ENCODE data around the gene KIF1C. TPM values are rescaled to one million over a fixed set of nuclear protein-coding genes. Genes with fewer than 3 reads are reported as not detected.

Gene KIF1C
- total and polyA plus RNA-seq, 9 of the 15 experiments (the other 6 are each of a cell fraction or from before 2014, with no cell fraction given) = 0.38 to 68.4 (median 25.1) TPM

DNA sequence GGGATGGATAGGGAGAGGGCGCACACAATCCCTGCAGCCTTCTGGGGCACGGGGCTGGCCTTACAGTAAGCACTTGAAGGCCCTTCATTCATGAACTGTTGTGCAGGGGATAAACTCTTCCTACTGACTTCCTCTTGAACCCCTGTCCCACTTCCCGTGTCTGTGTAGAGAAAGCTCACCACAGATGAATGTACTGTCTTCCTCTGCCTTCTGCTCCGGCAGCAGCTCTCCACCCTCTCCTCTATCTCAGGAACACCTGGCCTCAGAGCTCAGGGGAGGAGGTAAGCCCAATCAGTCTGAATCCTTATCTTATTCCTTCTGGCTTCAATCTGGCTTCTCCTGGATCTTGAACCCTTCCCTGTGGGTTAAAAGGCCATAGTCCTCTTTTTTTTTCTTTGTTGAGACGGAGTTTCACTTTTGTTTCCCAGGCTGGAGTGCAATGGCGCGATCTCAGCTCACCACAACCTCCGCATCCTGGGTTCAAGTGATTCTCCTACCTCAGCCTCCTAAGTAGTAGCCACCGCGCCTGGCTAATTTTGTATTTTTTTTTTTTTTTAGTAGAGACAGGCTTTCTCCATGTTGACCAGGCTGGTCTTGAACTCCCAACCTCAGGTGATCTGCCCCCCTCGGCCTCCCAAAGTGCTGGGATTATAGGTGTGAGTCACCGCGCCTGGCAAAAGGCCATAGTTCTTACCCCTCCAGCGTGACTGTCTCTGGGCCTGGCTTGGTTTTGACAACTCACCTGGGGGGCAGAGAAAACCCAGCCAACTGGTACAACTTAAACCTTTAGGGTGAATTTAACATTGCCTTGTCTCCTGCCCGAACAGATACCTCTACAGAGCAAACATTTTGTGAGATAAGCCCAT, 44.6 kb downstream of the KIF1C start:
- no TSS peak for BruUV-seq (replicated peaks)
- H3K9me3 ChIP-seq (replicated peaks; ENCODE audit: control insufficient read depth, insufficient read depth, low read depth, low read length) = no peaks in the 10 kb centered on the region
- WGBS (ENCODE audit: insufficient coverage, low coverage, missing lambda C conversion rate) = 12% methylated on average over 10 of the region's 15 CpGs
- no peak overlapping the region; a peak in 1 of 4 replicates for H3K9ac ChIP-seq (ENCODE audit: insufficient read depth in 1 of 2, low read depth in 2 of 2, low read length in 2 of 2)
- in situ Hi-C loops (cut with MboI) (no loop called here), intact Hi-C loops (cut with micrococcal nuclease) (no loop called here)
- no peaks in the 10 kb centered on the region for H3K9me1 ChIP-seq (ENCODE audit: control insufficient read depth, insufficient read depth, low read length)
- DNase-seq (ENCODE audit: extremely low read depth in 1 of 4, low spot score in 3 of 4) (peak; percentile 45 to 56 (median 50)), ATAC-seq (peak; percentile 59), FAIRE-seq (no peak)
- peaks cover 0 to 4% of the 10 kb centered on the region in 2 experiments; a peak in 2 of 5 replicates for H3K4me1 ChIP-seq (replicated peaks in 1 of 2; ENCODE audit: control insufficient read depth in 2 of 2, insufficient read depth in 2 of 2, low read length in 2 of 2)
- H4K20me1 ChIP-seq (replicated peaks; ENCODE audit: control insufficient read depth, insufficient read depth, low read length) = no peaks in the 10 kb centered on the region
- ChIA-PET POLR2A (no interaction called here), CTCF (ENCODE audit: low intra/inter-chr PET ratio) (interaction anchor here (0.7 kb wide), 1 partner anchor 278 kb away, joined by 3 read pairs; no protein-coding TSS in a partner anchor)
- no peak overlapping the region for H3K4me3 ChIP-seq
- H3K27ac ChIP-seq (ENCODE audit: extremely low read depth, low read depth, low read length) = no peak overlapping the region
- peaks cover 0 to 4% of the 10 kb centered on the region in 2 experiments; a peak in 1 of 5 replicates for H3K27me3 ChIP-seq (ENCODE audit: control insufficient read depth in 2 of 2, insufficient read depth in 2 of 2, low read length in 2 of 2)
- H3K36me3 ChIP-seq (ENCODE audit: control insufficient read depth, insufficient read depth, low read length) = no peaks in the 10 kb centered on the region
- H2AFZ ChIP-seq (ENCODE audit: low read depth, low read length) = no peak overlapping the region
- H3K79me2 ChIP-seq (ENCODE audit: control insufficient read depth, insufficient read depth, low read length) = no peaks in the 10 kb centered on the region
- no peak overlapping the region; the same call in 1 of the 2 replicates for H3K4me2 ChIP-seq (ENCODE audit: insufficient read depth, low read length)
- TF ChIP-seq TAL1 (IDR thresholded peaks at IDR 0.05) (peak; percentile 70), MXI1 (IDR thresholded peaks at IDR 0.05; ENCODE audit: low read depth, low read length) (no peak), DDX20 (tag; IDR thresholded peaks at IDR 0.05; ENCODE audit: low read depth) (no peak), SMARCE1 (IDR thresholded peaks at IDR 0.05) (0 out of 2 replicates have a peak, but pooled peaks have one; percentile 12), MYC (IDR thresholded peaks at IDR 0.05; ENCODE audit: low read depth, low read length) (no peak), MYC (CRISPR knock-in tag; IDR thresholded peaks at IDR 0.05; ENCODE audit: borderline replicate concordance, low read depth) (no peak), KLF6 (CRISPR knock-in tag; IDR thresholded peaks at IDR 0.05; ENCODE audit: borderline replicate concordance) (no peak), HMG20B (CRISPR knock-in tag; IDR thresholded peaks at IDR 0.05) (no peak), MCM2 (IDR thresholded peaks at IDR 0.05; ENCODE audit: low read depth) (no peak), TCF3 (CRISPR knock-in tag; IDR thresholded peaks at IDR 0.05) (peak; percentile 73), ZNF175 (CRISPR knock-in tag; IDR thresholded peaks at IDR 0.05; ENCODE audit: low read depth) (no peak), FUS (optimal IDR thresholded peaks at IDR 0.05; ENCODE audit: low read depth, low read length) (no peak), CXXC5 (CRISPR knock-in tag; IDR thresholded peaks at IDR 0.05) (no peak), TRIM28 (IDR thresholded peaks at IDR 0.05) (no peak), HDGF (IDR thresholded peaks at IDR 0.05) (no peak), KLF16 (IDR thresholded peaks at IDR 0.05) (0 out of 2 replicates have a peak, but pooled peaks have one; percentile 16)
- TF ChIP-seq, protein P1, sequence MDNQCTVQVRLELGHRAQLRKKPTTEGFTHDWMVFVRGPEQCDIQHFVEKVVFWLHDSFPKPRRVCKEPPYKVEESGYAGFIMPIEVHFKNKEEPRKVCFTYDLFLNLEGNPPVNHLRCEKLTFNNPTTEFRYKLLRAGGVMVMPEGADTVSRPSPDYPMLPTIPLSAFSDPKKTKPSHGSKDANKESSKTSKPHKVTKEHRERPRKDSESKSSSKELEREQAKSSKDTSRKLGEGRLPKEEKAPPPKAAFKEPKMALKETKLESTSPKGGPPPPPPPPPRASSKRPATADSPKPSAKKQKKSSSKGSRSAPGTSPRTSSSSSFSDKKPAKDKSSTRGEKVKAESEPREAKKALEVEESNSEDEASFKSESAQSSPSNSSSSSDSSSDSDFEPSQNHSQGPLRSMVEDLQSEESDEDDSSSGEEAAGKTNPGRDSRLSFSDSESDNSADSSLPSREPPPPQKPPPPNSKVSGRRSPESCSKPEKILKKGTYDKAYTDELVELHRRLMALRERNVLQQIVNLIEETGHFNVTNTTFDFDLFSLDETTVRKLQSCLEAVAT (IDR thresholded peaks at IDR 0.05) = no peak
- TF ChIP-seq, protein P2, sequence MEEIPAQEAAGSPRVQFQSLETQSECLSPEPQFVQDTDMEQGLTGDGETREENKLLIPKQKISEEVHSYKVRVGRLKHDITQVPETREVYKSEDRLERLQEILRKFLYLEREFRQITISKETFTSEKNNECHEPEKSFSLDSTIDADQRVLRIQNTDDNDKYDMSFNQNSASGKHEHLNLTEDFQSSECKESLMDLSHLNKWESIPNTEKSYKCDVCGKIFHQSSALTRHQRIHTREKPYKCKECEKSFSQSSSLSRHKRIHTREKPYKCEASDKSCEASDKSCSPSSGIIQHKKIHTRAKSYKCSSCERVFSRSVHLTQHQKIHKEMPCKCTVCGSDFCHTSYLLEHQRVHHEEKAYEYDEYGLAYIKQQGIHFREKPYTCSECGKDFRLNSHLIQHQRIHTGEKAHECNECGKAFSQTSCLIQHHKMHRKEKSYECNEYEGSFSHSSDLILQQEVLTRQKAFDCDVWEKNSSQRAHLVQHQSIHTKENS (CRISPR knock-in tag; IDR thresholded peaks at IDR 0.05) = no peak
- TF ChIP-seq, protein P3, sequence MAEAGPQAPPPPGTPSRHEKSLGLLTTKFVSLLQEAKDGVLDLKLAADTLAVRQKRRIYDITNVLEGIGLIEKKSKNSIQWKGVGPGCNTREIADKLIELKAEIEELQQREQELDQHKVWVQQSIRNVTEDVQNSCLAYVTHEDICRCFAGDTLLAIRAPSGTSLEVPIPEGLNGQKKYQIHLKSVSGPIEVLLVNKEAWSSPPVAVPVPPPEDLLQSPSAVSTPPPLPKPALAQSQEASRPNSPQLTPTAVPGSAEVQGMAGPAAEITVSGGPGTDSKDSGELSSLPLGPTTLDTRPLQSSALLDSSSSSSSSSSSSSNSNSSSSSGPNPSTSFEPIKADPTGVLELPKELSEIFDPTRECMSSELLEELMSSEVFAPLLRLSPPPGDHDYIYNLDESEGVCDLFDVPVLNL (CRISPR knock-in tag; IDR thresholded peaks at IDR 0.05; ENCODE audit: low read depth) = no peak

Measured in K562 (cell line).